Activated CD4-positive, alpha-beta T cell treated with anti-CD3 and anti-CD28 coated beads, Interleukin-2, amount 50 U/mL, for 24 hours (primary cell): ENCODE results near the gene LRG1.
"Not testable (repeated sequence)": the region's sequence is repeated elsewhere in the genome, so short reads cannot be mapped to it uniquely, and the experiment has no call there.

ENCODE experiments used
- DNase-seq, 2 donors: peaks; one replicate each; pipeline ENCODE4 v3.0.0-alpha.2; 2020; ENCODE audit warnings: low read depth in 1 of 2, low spot score in 1 of 2

Gene LRG1

DNA sequence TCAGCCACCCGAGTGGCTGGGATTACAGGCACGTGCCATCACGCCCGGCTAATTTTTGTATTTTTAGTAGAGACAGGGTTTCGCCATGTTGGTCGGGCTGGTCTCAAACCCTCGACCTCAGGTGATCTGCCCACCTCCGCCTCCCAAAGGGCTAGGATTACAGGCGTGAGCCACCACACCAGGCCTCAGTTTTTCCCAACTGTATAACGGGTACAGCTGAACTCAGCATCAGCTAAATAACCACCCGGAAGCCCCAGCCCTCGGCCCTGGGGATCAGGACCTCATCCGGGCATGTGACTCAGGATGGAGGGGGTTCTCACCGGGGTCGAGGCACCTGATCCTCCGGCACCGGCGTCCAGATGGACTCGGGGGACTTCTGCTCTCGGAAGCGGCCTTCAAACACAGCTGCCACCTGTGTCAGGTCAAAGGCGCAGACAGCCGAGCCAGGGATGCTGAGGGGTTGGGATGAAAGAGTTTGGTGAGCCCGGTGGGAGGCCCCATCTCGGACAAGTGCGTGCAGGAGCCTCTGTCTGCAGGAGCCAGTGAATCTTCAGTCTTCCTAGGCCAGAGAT, 10.7 kb upstream of the LRG1 start:
- no peak for DNase-seq

DNA sequence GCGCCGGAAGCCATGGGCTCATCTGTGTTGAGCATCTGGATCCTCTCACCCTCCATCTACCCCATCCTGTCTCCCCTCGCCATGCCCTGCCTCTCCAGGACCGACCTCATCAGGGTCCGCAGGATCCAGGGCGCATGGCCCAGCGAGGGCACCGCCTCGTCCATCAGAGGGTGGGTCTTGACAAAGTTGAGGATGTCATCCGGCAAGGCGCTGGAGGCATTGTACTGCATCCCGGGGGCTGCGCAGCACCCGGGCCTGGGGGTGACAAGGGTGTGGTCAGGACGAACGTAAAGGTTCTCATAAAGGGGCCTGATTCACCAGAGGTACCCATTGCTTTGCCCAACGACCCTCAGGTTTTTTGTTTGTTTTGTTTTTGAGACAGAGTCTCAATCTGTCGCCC, 10.2 kb upstream of the LRG1 start:
- DNase-seq, result no peak

DNA sequence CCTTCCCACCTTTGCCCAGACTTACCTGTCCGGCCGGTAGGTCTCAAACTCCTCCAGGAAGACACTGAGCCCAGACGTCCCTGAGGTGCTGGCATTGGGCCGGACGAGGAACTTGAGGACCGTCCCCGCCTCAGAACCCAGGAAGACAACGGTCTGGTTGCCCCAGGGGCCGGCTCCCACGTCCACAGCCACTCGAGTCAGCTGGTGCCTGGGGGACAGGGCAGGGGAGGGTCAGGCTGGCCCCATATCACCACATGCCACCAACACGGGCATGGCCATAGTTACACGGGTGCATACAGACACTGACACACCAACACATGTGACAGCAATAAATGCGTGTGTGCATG, 8.4 kb upstream of the LRG1 start:
- DNase-seq, result no peak

DNA sequence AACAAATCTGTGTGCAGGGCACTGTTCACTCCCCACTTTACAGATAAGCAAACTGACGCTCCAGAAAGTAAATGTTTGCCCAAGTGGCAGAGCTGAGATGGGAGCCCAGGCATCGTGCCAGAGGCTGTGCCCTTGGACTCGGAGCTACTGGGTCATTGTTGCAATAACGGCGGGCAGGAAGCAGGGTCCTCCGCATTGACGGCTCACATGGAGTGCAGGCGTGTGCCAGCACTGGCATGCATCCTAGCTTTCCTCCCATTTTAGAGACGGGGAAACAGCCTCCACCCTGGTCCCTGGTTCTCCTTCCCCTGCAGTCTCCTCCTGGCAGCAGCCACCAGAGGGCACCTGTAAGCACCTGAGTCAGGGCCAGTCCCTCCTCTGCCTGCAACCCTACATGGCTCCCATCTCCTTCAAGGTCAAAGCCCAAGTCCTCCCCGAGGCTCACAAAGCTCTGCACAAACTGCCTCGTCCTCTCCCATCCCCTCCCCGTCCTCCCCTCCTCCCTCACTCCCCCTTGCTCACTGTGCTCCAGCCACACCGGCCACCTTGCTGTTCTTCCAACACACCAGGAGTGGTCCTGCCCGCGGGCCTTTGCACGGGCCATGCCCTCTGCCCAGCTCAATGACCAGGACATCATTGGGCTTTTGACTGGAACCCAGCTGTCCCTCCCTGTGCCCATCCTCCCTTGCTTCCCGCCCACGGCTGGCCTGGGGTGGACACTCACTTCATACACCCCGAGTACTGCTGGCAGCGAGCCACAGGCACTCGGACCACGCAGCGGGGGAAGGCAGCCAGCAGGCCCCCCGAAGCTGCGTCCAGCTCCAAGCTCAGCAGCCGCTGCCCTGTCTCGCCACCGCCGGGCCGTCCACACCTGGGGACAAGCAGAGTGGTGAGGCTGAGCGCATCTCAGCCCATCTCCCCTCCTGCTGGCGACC, 7.7 kb upstream of the LRG1 start:
- no peak for DNase-seq

- no peak for DNase-seq
Observed at GRCh38 chr19:4543842-4544647, 4.2 kb upstream of the LRG1 start.

- DNase-seq, result no peak
Observed at GRCh38 chr19:4542896-4543841, 3.3 kb upstream of the LRG1 start.

- DNase-seq, result not testable (repeated sequence)
Observed at GRCh38 chr19:4541806-4542145, 1.9 kb upstream of the LRG1 start.

DNA sequence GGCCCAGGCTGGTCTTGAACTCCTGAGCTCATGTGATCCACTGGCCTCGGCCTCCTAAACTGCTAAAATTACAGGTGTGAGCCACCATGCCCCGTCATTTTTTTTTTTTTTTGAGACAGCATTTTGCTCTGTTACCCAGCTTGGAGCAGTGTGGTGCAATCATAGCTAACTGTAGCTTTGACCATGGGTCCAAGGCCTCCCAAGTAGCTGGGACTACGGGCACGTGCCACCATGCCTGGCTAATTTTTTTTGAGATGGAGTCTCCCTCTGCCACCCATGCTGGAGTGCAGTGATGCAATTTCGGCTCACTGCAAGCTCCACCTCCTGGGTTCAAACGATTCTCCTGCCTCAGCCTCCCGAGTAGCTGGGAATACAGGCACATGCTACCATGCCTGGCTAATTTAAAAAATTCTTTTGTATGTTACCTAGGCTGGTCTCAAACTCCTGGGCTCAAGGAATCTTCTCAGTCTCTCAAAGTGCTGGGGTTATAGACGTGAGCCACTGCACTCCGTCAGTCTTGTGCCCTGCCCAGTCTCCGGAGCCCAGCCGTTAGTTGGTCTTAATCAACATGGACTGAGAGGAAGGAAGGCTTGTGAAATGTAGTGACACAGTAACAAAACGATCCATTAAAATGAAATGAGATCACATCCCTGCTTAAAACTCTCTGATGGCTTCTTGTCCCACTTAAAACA, 1.4 kb upstream of the LRG1 start:
- DNase-seq, result no peak

- DNase-seq, result no peak
Observed at GRCh38 chr19:4539169-4539692, 605 bp downstream of the LRG1 start.

DNA sequence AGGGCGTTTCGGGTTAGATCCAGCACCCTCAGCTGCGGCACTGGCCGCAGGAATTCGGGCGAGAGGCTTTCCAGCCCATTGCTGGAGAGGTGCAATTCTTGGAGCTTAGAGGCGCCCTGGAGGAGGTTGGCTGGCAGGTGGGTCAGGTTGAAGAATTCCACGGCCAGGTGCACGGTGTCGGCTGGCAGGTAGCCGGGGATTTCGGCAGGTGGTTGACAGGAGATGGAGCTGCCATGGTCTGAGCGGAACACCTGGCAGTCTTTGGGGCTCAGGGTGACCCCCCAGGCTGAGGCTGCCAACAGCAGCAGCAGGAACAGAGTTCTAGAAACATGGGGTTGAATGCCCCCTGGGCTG, 1.3 kb downstream of the LRG1 start:
- no peak for DNase-seq

- no peak for DNase-seq
Observed at GRCh38 chr19:4537953-4538600, 1.8 kb downstream of the LRG1 start.

DNA sequence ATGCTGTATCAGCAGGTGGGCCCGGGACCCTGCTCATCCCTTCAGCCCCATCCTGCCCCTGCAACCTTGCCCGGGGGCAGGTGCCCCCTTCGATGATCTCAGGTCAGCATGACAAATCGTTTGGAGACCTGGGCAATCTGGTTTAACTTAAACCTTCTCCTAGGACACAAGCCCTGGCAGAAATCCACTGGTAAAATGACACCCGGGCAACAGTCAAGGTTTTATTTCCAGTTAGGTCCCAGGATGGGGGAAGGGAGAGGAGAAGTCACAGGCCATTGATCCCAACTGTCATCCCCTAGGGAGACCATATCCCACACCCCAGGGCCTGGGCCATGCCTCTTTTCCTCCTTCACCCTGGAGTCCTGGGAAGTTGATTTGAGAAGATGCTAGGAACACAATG, 3.0 kb downstream of the LRG1 start:
- no peak for DNase-seq

- peak in 1 of 2 donors; percentile 17 for DNase-seq
Observed at GRCh38 chr19:4534836-4535658, 4.8 kb downstream of the LRG1 start, which contains the start of gene PLIN5. PLIN5 (minus strand) TSS chr19:4535224; CDS start chr19:4534074, 1,150 bp downstream.

- DNase-seq, result no peak
Observed at GRCh38 chr19:4533835-4534424, 5.9 kb downstream of the LRG1 start.

- no peak for DNase-seq
Observed at GRCh38 chr19:4533334-4533733, 6.5 kb downstream of the LRG1 start.

DNA sequence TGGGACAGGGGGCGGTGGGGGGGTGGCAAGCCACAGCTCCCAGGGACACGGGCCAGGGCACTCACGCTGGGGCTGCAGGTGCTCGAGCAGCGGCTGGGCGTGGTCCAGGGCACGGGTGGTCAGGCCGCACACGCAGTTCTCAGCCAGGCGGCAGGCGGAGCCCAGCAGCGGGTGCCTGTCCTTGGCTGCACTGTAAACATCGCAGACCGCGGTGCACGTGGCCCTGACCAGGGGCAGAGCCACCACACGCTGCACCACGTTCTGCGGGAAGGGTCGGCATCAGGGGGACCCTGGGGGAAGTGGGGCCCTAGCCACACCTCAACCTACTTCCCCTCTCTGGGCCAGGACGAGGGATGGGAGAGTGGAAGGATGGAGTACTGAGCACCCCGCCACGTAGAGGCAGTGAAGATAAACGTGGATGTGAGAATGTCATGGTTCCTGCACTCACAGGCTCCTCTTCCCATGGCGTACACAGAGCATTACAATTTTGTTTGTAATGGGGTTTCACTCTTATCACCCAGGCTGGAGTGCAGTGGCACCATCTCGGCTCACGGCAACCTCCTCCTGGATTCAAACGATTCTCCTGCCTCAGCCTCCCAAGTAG, 8.2 kb downstream of the LRG1 start:
- DNase-seq, result no peak

DNA sequence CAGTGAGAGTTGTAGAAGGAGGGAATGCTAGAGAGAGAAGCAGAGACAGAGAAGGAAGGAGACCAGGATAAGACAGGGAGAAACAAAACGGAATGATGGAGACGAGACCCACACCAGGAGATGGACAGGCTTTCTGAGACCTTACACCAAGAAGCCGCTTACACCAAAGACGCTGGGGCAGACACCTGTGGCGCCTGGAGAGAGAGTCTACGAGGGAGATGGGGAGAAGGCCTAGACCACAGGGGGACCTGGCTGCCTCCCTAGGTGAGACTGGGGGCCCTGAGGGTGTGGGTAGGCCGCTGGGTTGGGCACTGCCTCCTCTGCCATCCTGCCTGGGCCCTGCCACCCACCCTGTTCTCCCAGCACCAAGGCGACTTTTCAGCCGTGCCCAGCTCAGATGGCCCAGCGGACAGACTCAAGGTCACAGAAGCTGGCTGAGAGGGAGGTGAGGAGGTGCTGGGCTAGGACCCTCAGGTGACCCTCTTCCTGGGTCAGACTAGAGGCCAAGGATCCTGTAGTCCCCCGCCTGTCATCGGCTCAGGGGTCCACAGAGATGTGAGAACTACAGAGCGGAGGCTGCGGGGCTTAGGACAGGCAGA, 9.8 kb downstream of the LRG1 start:
- no peak for DNase-seq

GRCh38 chr19:4528843-4529242, 11.0 kb downstream of the LRG1 start:
- DNase-seq, result no peak
